ENCODE results near the gene TOX4. TPM values are rescaled to one million over a fixed set of nuclear protein-coding genes. Genes with fewer than 3 reads are reported as not detected.

Gene TOX4
- total and polyA plus RNA-seq, 2 of the 4 experiments (the other 2 are of a cell fraction), result 26.7 to 56.6 TPM

GRCh38 chr14:21436567-21437062 is 40.4 kb upstream of the TOX4 start:
- Histone ChIP-seq H4K20me1 (ENCODE audit: insufficient read depth, low read length) (peaks cover 9% of the 10 kb centered on the region; the same call in 1 of the 2 replicates), H3K4me1 (ENCODE audit: control insufficient read depth, insufficient read depth, low read length) (peaks cover 5% of the 10 kb centered on the region), H2BK5ac (ENCODE audit: low read depth, low read length, poor library complexity, severe bottlenecking) (peak overlapping the region; percentile 74), H2AK5ac (ENCODE audit: low read depth, low read length) (peak overlapping the region; percentile 64; the same call in 1 of the 2 replicates), H3K9ac (ENCODE audit: low read depth, low read length) (peak overlapping the region; percentile 88), H3K18ac (ENCODE audit: low read depth, low read length) (no peak overlapping the region; the same call in 1 of the 2 replicates), H3K4ac (ENCODE audit: low read depth, low read length) (peak overlapping the region; percentile 78), H4K5ac (ENCODE audit: low read depth, low read length) (peak overlapping the region; percentile 88), H3K27me3 (ENCODE audit: control insufficient read depth, insufficient read depth, low read length) (no peaks in the 10 kb centered on the region), H2AK9ac (replicated peaks; ENCODE audit: low read depth, low read length, poor library complexity) (peak overlapping the region; percentile 92), H3K9me3 (ENCODE audit: control insufficient read depth, insufficient read depth, low read length) (no peaks in the 10 kb centered on the region), H4K8ac (ENCODE audit: low read depth in 2 of 2, low read length in 2 of 2) (peak overlapping the region; percentile 66 to 89), H3K23ac (ENCODE audit: low read depth, low read length) (peak overlapping the region; percentile 94), H2AFZ (replicated peaks; ENCODE audit: low read length, poor library complexity) (peak overlapping the region; percentile 92), H3K27ac (ENCODE audit: insufficient read depth, low read length) (peak overlapping the region; percentile 84), H4K91ac (ENCODE audit: insufficient read depth, low read depth, low read length) (peak overlapping the region; percentile 46), H3K4me2 (ENCODE audit: low read depth, low read length) (peak overlapping the region; percentile 100), H3K4me3 (ENCODE audit: insufficient read depth, low read depth, low read length) (peak overlapping the region; percentile 90), H2BK15ac (ENCODE audit: low read depth, low read length) (0 out of 3 replicates have a peak overlapping the region, but pooled peaks have one; percentile 14), H3K36me3 (ENCODE audit: control insufficient read depth, insufficient read depth, low read length) (peaks cover under 1% of the 10 kb centered on the region; the same call in 1 of the 2 replicates), H2BK120ac (ENCODE audit: low read depth, low read length) (no peak overlapping the region), H2BK20ac (ENCODE audit: low read depth, low read length) (no peak overlapping the region), H3K79me1 (ENCODE audit: low read depth in 1 of 2, low read length in 2 of 2) (peaks cover 12 to 44% of the 10 kb centered on the region in 2 experiments), H3K14ac (replicated peaks; ENCODE audit: low read depth, low read length) (peak overlapping the region; percentile 92), H3K56ac (ENCODE audit: extremely low read depth, insufficient read depth, low read length) (peak overlapping the region; percentile 78), H3K9me1 (ENCODE audit: insufficient read depth, low read length) (peaks cover 3% of the 10 kb centered on the region; the same call in 1 of the 2 replicates)
- DNase-seq (no peak), ATAC-seq (ENCODE audit: low read depth) (peak; percentile 39)
- in situ Hi-C loops (cut with MboI; ENCODE audit: low sequenced_read_pairs), result no loop called here
- CTCF ChIA-PET, result interaction anchor here (0.6 to 1.9 kb wide), 2 partner anchors 20 to 111 kb away, joined by 4 to 8 read pairs; partner anchors contain the start of gene CHD8
- POLR2A ChIA-PET (ENCODE audit: unreplicated experiment), result interaction anchor here (0.6 to 1.0 kb wide), 3 partner anchors 12 to 20 kb away, joined by 3 to 4 read pairs (median 3); partner anchors contain the start of gene CHD8
- dilution Hi-C loops (cut with HindIII; ENCODE audit: low sequenced_read_pairs, unreplicated experiment), result no loop called here
- no TSS peak for BruUV-seq (replicated peaks)
- no peak for TF ChIP-seq ELK1 (IDR thresholded peaks at IDR 0.05; ENCODE audit: borderline replicate concordance, low read depth, low read length)
- TF ChIP-seq BHLHE40 (IDR thresholded peaks at IDR 0.05; ENCODE audit: low read depth, low read length), result no peak
- no peak for TF ChIP-seq NFE2L2 (IDR thresholded peaks at IDR 0.05; ENCODE audit: low read depth, low read length)
- 0% methylated on average over 2 of the region's 11 CpGs; no CpG with 5 or more reads in 1 of the 2 experiments for WGBS, 2 experiments (ENCODE audit: extremely low coverage in 2 of 2, insufficient read length in 1 of 2)
- intact Hi-C loops (cut with micrococcal nuclease), result loop anchor here (1.0 to 2.0 kb wide), 4 partner anchors 20 to 121 kb away; partner anchors contain the start of genes CHD8, RAB2B and TOX4

All from IMR-90 (cell line).